A673 (cell line): Measurements from ENCODE around the gene FNDC3B.

ENCODE experiments used
- EZH2 ChIP-seq: fragments of 200-600 bp; sonication (generic); IDR thresholded peaks from 2 replicates; pipeline ENCODE4 v1.6.1; 2017; ENCODE audit warnings: borderline replicate concordance, low read depth, mild to moderate bottlenecking, mixed read lengths, antibody characterized with exemption, low read length; ENCODE audit not compliant: poor library complexity, severe bottlenecking
- TF ChIP-seq, protein P1 (sequence below): fragments of 300-800, 200-600 bp; sonication (generic); conservative IDR thresholded peaks from 2 replicates; pipeline ENCODE4 v1.5.1; 2017; ENCODE audit warnings: low read depth, mild to moderate bottlenecking, antibody characterized with exemption, low read length, moderate library complexity, mixed read lengths

DNA sequence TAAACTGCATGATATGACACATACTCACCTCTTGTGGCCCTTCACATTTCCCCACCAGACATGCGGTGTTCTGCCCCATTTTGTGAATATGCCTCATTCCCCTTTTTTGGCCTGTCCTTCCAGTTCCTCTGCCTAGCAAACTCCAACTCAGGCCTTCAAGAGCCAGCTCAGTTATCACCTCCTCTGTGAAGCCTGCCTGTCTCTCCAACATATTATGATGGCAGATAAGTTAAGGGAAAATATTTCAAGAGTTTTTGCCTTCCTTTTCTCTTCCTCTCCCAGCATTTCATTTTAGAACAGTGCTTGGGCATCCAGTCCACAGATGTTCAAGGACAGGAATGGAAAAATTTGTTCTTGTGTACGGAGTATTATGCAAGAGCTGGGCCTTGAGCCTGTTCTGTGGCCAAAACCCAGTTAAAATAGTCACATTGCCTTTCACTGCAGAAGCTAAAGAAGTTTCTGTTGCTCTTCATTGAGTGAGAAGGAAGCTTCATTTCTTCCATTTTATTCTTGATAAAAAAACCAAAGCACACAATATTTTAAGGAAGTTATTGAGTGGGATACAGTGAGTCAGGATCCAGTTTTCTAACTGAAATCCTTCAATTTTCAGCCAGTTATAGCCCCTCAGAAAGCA lies 216.8 kb downstream of the FNDC3B start:
- TF ChIP-seq, protein P1, sequence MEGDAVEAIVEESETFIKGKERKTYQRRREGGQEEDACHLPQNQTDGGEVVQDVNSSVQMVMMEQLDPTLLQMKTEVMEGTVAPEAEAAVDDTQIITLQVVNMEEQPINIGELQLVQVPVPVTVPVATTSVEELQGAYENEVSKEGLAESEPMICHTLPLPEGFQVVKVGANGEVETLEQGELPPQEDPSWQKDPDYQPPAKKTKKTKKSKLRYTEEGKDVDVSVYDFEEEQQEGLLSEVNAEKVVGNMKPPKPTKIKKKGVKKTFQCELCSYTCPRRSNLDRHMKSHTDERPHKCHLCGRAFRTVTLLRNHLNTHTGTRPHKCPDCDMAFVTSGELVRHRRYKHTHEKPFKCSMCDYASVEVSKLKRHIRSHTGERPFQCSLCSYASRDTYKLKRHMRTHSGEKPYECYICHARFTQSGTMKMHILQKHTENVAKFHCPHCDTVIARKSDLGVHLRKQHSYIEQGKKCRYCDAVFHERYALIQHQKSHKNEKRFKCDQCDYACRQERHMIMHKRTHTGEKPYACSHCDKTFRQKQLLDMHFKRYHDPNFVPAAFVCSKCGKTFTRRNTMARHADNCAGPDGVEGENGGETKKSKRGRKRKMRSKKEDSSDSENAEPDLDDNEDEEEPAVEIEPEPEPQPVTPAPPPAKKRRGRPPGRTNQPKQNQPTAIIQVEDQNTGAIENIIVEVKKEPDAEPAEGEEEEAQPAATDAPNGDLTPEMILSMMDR: no peak
- TF ChIP-seq EZH2: no peak
